Measurements from ENCODE around the gene F8. TPM values are rescaled to one million over a fixed set of nuclear protein-coding genes. Genes with fewer than 3 reads are reported as not detected.
"Not testable (repeated sequence)": the region's sequence is repeated elsewhere in the genome, so short reads cannot be mapped to it uniquely, and the experiment has no call there.

The F8 gene
- total and polyA plus RNA-seq, 4 donors = 4.8 to 8.0 (median 7.0) TPM

DNA sequence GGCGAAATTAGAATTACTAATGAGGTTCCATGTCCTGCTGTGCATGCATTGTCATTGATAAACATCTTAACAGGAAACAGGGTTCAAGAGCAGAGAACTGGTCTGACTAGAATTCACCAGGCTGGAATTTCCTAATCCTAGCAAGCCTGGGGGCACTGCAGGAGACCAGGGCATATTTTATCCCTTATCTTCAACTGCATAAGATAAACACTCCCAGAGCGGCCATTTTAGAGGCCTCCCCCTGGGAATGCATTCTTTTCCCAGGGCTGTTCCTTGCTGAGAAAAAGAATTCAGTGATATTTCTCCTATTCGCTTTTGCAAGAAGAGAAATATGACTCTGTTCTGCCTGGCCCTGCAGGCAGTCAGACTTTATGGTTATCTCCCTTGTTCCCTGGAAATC lies 66.7 kb downstream of the F8 start:
- not testable (repeated sequence) for H3K9me3 ChIP-seq (ENCODE audit: control insufficient read depth, insufficient read depth, low read length); H3K27ac ChIP-seq (ENCODE audit: low read depth, low read length); H3K27me3 ChIP-seq (ENCODE audit: control insufficient read depth, insufficient read depth, low read length); H3K36me3 ChIP-seq (ENCODE audit: control insufficient read depth, insufficient read depth, low read length); H3K4me3 ChIP-seq (ENCODE audit: low read depth, low read length); DNase-seq (ENCODE audit: low read depth in 4 of 6, low spot score in 6 of 6); H3K4me1 ChIP-seq (ENCODE audit: control insufficient read depth, insufficient read depth, low read length)
- WGBS (ENCODE audit: insufficient coverage) = 50% methylated on average over 1 of the region's 3 CpGs

- DNase-seq (ENCODE audit: low read depth in 4 of 6, low spot score in 6 of 6); H3K9me3 ChIP-seq (ENCODE audit: control insufficient read depth, insufficient read depth, low read length); H3K27me3 ChIP-seq (ENCODE audit: control insufficient read depth, insufficient read depth, low read length); H3K4me3 ChIP-seq (ENCODE audit: low read depth, low read length); H3K4me1 ChIP-seq (ENCODE audit: control insufficient read depth, insufficient read depth, low read length); H3K27ac ChIP-seq (ENCODE audit: low read depth, low read length); H3K36me3 ChIP-seq (ENCODE audit: control insufficient read depth, insufficient read depth, low read length): not testable (repeated sequence)
- WGBS (ENCODE audit: insufficient coverage) = 85% methylated on average over 5 of the region's 10 CpGs
Observed at GRCh38 chrX:154939265-154939664, 83.3 kb downstream of the F8 start.

- not testable (repeated sequence) for DNase-seq (ENCODE audit: low read depth in 4 of 6, low spot score in 6 of 6); H3K4me1 ChIP-seq (ENCODE audit: control insufficient read depth, insufficient read depth, low read length); H3K4me3 ChIP-seq (ENCODE audit: low read depth, low read length); H3K36me3 ChIP-seq (ENCODE audit: control insufficient read depth, insufficient read depth, low read length); H3K9me3 ChIP-seq (ENCODE audit: control insufficient read depth, insufficient read depth, low read length); H3K27me3 ChIP-seq (ENCODE audit: control insufficient read depth, insufficient read depth, low read length); H3K27ac ChIP-seq (ENCODE audit: low read depth, low read length)
- WGBS (ENCODE audit: insufficient coverage) = 91% methylated on average over 4 of the region's 5 CpGs
Observed at GRCh38 chrX:154924771-154925170, 97.8 kb downstream of the F8 start.

GRCh38 chrX:154918060-154918483 lies 104.5 kb downstream of the F8 start:
- no peaks in the 10 kb centered on the region for H3K27me3 ChIP-seq (ENCODE audit: control insufficient read depth, insufficient read depth, low read length)
- no peak overlapping the region for H3K4me3 ChIP-seq (ENCODE audit: low read depth, low read length)
- peak; percentile 19 to 92 (median 56) for DNase-seq (ENCODE audit: low read depth in 4 of 6, low spot score in 6 of 6)
- peaks cover 2% of the 10 kb centered on the region for H3K9me3 ChIP-seq (ENCODE audit: control insufficient read depth, insufficient read depth, low read length)
- 8% methylated on average over 3 of the region's 5 CpGs for WGBS (ENCODE audit: insufficient coverage)
- no peaks in the 10 kb centered on the region for H3K36me3 ChIP-seq (ENCODE audit: control insufficient read depth, insufficient read depth, low read length)
- no peaks in the 10 kb centered on the region for H3K4me1 ChIP-seq (ENCODE audit: control insufficient read depth, insufficient read depth, low read length)
- H3K27ac ChIP-seq (ENCODE audit: low read depth, low read length) = no peak overlapping the region

GRCh38 chrX:154914052-154914451 lies 108.5 kb downstream of the F8 start:
- peaks cover 2% of the 10 kb centered on the region for H3K9me3 ChIP-seq (ENCODE audit: control insufficient read depth, insufficient read depth, low read length)
- no CpG with 5 or more reads among the region's 2 CpGs for WGBS (ENCODE audit: insufficient coverage)
- H3K27ac ChIP-seq (ENCODE audit: low read depth, low read length) = no peak overlapping the region
- H3K36me3 ChIP-seq (ENCODE audit: control insufficient read depth, insufficient read depth, low read length) = no peaks in the 10 kb centered on the region
- H3K4me3 ChIP-seq (ENCODE audit: low read depth, low read length) = no peak overlapping the region
- H3K27me3 ChIP-seq (ENCODE audit: control insufficient read depth, insufficient read depth, low read length) = no peaks in the 10 kb centered on the region
- DNase-seq (ENCODE audit: low read depth in 4 of 6, low spot score in 6 of 6) = no peak
- H3K4me1 ChIP-seq (ENCODE audit: control insufficient read depth, insufficient read depth, low read length) = no peaks in the 10 kb centered on the region

GRCh38 chrX:154910528-154910927 lies 112.0 kb downstream of the F8 start:
- not testable (repeated sequence) for H3K4me3 ChIP-seq (ENCODE audit: low read depth, low read length); DNase-seq (ENCODE audit: low read depth in 4 of 6, low spot score in 6 of 6); H3K27me3 ChIP-seq (ENCODE audit: control insufficient read depth, insufficient read depth, low read length); H3K9me3 ChIP-seq (ENCODE audit: control insufficient read depth, insufficient read depth, low read length); H3K4me1 ChIP-seq (ENCODE audit: control insufficient read depth, insufficient read depth, low read length); H3K36me3 ChIP-seq (ENCODE audit: control insufficient read depth, insufficient read depth, low read length); H3K27ac ChIP-seq (ENCODE audit: low read depth, low read length)
- WGBS (ENCODE audit: insufficient coverage) = 80% methylated on average over 5 of the region's 11 CpGs

- H3K9me3 ChIP-seq (ENCODE audit: control insufficient read depth, insufficient read depth, low read length); H3K36me3 ChIP-seq (ENCODE audit: control insufficient read depth, insufficient read depth, low read length); H3K4me1 ChIP-seq (ENCODE audit: control insufficient read depth, insufficient read depth, low read length); H3K27ac ChIP-seq (ENCODE audit: low read depth, low read length); H3K27me3 ChIP-seq (ENCODE audit: control insufficient read depth, insufficient read depth, low read length); DNase-seq (ENCODE audit: low read depth in 4 of 6, low spot score in 6 of 6); H3K4me3 ChIP-seq (ENCODE audit: low read depth, low read length): not testable (repeated sequence)
- 91% methylated on average over 3 of the region's 4 CpGs for WGBS (ENCODE audit: insufficient coverage)
Observed at GRCh38 chrX:154910048-154910447, 112.5 kb downstream of the F8 start.

DNA sequence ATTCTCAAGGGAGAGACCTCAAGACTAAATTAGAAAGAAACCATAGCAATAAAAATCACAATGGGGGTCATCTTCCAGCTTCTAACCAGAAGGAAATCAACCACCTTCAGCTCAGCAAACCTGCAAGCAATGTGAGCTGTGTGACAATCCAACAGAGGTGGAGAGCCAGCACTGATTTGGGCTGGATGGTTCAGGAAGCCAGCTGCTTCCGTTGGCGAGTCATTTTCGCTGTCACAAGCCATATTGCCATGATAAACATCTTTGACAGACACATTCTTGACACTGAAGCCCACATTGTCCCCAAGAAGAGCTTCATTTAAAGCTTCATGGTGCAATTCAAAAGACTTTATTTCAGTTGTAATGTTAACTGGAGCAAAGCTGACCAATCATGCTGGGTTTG lies 113.7 kb downstream of the F8 start:
- DNase-seq (ENCODE audit: low read depth in 4 of 6, low spot score in 6 of 6) = no peak
- Histone ChIP-seq H3K27ac (ENCODE audit: low read depth, low read length) (no peak overlapping the region), H3K4me3 (ENCODE audit: low read depth, low read length) (no peak overlapping the region), H3K4me1 (ENCODE audit: control insufficient read depth, insufficient read depth, low read length) (no peaks in the 10 kb centered on the region), H3K9me3 (ENCODE audit: control insufficient read depth, insufficient read depth, low read length) (peaks cover under 1% of the 10 kb centered on the region), H3K27me3 (ENCODE audit: control insufficient read depth, insufficient read depth, low read length) (no peaks in the 10 kb centered on the region), H3K36me3 (ENCODE audit: control insufficient read depth, insufficient read depth, low read length) (no peaks in the 10 kb centered on the region)
- no CpG with 5 or more reads among the region's 3 CpGs for WGBS (ENCODE audit: insufficient coverage)

- WGBS (ENCODE audit: insufficient coverage) = 71% methylated on average over 1 of the region's 1 CpG
- Histone ChIP-seq H3K36me3 (ENCODE audit: control insufficient read depth, insufficient read depth, low read length) (no peaks in the 10 kb centered on the region), H3K27me3 (ENCODE audit: control insufficient read depth, insufficient read depth, low read length) (no peaks in the 10 kb centered on the region), H3K4me3 (ENCODE audit: low read depth, low read length) (no peak overlapping the region), H3K9me3 (ENCODE audit: control insufficient read depth, insufficient read depth, low read length) (no peaks in the 10 kb centered on the region), H3K27ac (ENCODE audit: low read depth, low read length) (no peak overlapping the region), H3K4me1 (ENCODE audit: control insufficient read depth, insufficient read depth, low read length) (no peaks in the 10 kb centered on the region)
- DNase-seq (ENCODE audit: low read depth in 4 of 6, low spot score in 6 of 6) = no peak
Observed at GRCh38 chrX:154902408-154902807, 120.1 kb downstream of the F8 start.

- H3K4me3 ChIP-seq (ENCODE audit: low read depth, low read length) = no peak overlapping the region
- 85% methylated on average over 4 of the region's 8 CpGs for WGBS (ENCODE audit: insufficient coverage)
- no peaks in the 10 kb centered on the region for H3K4me1 ChIP-seq (ENCODE audit: control insufficient read depth, insufficient read depth, low read length)
- H3K27me3 ChIP-seq (ENCODE audit: control insufficient read depth, insufficient read depth, low read length) = no peaks in the 10 kb centered on the region
- H3K9me3 ChIP-seq (ENCODE audit: control insufficient read depth, insufficient read depth, low read length) = no peaks in the 10 kb centered on the region
- H3K27ac ChIP-seq (ENCODE audit: low read depth, low read length) = no peak overlapping the region
- H3K36me3 ChIP-seq (ENCODE audit: control insufficient read depth, insufficient read depth, low read length) = no peaks in the 10 kb centered on the region
- DNase-seq (ENCODE audit: low read depth in 4 of 6, low spot score in 6 of 6) = no peak
Observed at GRCh38 chrX:154900323-154900722, 122.2 kb downstream of the F8 start.
